Measurements from ENCODE around the gene UBE4B. TPM values are rescaled to one million over a fixed set of nuclear protein-coding genes. Genes with fewer than 3 reads are reported as not detected.

The UBE4B gene
- total RNA-seq, 1 experiment from 2014 or later: 54.7 TPM

GRCh38 chr1:10068605-10069294 lies 36.0 kb downstream of the UBE4B start:
- no peak overlapping the region for H3K27ac ChIP-seq (ENCODE audit: low read length)
- POLR2A ChIA-PET: no interaction called here
- no peaks in the 10 kb centered on the region for H3K9me3 ChIP-seq (ENCODE audit: control insufficient read depth, insufficient read depth, low read depth, low read length)
- TF ChIP-seq POLR2AphosphoS5 (IDR thresholded peaks at IDR 0.05; ENCODE audit: low read depth, low read length) (no peak), REST (IDR thresholded peaks at IDR 0.05; ENCODE audit: insufficient read depth in 1 of 2, low read depth in 2 of 2, low read length in 1 of 2) (no peak), TCF7L2 (IDR thresholded peaks at IDR 0.05; ENCODE audit: low read depth, low read length) (no peak), SIN3A (IDR thresholded peaks at IDR 0.05; ENCODE audit: borderline replicate concordance, insufficient read depth, low read depth, low read length) (no peak), CTCF (IDR thresholded peaks at IDR 0.05) (no peak)
- H3K27me3 ChIP-seq (ENCODE audit: control insufficient read depth, insufficient read depth, low read length): no peaks in the 10 kb centered on the region
- no peak for DNase-seq (ENCODE audit: low read depth, low spot score)
- H3K4me1 ChIP-seq (ENCODE audit: control insufficient read depth, insufficient read depth, low read length): peaks cover 8% of the 10 kb centered on the region; the same call in 1 of the 2 replicates
- no TSS peak for BruUV-seq (replicated peaks)
- no peaks in the 10 kb centered on the region for H3K36me3 ChIP-seq (ENCODE audit: control insufficient read depth, insufficient read depth, low read length)
- ATAC-seq: no peak
- in situ Hi-C loops (cut with HindIII; ENCODE audit: low pct_unique_long_range_greater_than_20kb, low sequenced_read_pairs) (no loop called here), intact Hi-C loops (cut with micrococcal nuclease; ENCODE audit: unreplicated experiment) (no loop called here)
- no peak overlapping the region for H3K4me3 ChIP-seq (ENCODE audit: low read depth in 2 of 2, low read length in 2 of 2)
- CTCF ChIA-PET: no interaction called here

GRCh38 chr1:10070206-10070605 lies 37.4 kb downstream of the UBE4B start:
- in situ Hi-C loops (cut with HindIII; ENCODE audit: low pct_unique_long_range_greater_than_20kb, low sequenced_read_pairs): no loop called here
- intact Hi-C loops (cut with micrococcal nuclease; ENCODE audit: unreplicated experiment): no loop called here
- Histone ChIP-seq H3K9me3 (ENCODE audit: control insufficient read depth, insufficient read depth, low read depth, low read length) (no peaks in the 10 kb centered on the region), H3K27me3 (ENCODE audit: control insufficient read depth, insufficient read depth, low read length) (no peaks in the 10 kb centered on the region), H3K36me3 (ENCODE audit: control insufficient read depth, insufficient read depth, low read length) (no peaks in the 10 kb centered on the region), H3K27ac (ENCODE audit: low read length) (no peak overlapping the region), H3K4me3 (ENCODE audit: low read depth in 2 of 2, low read length in 2 of 2) (no peak overlapping the region), H3K4me1 (ENCODE audit: control insufficient read depth, insufficient read depth, low read length) (peaks cover 4% of the 10 kb centered on the region; the same call in 1 of the 2 replicates)
- no TSS peak for BruUV-seq (replicated peaks)
- DNase-seq (ENCODE audit: low read depth, low spot score) (no peak), ATAC-seq (no peak)
- TF ChIP-seq SIN3A (IDR thresholded peaks at IDR 0.05; ENCODE audit: borderline replicate concordance, insufficient read depth, low read depth, low read length): no peak
- no peak for TF ChIP-seq CTCF (IDR thresholded peaks at IDR 0.05)
- no peak for TF ChIP-seq REST (IDR thresholded peaks at IDR 0.05; ENCODE audit: insufficient read depth in 1 of 2, low read depth in 2 of 2, low read length in 1 of 2)
- TF ChIP-seq POLR2AphosphoS5 (IDR thresholded peaks at IDR 0.05; ENCODE audit: low read depth, low read length): no peak
- TF ChIP-seq TCF7L2 (IDR thresholded peaks at IDR 0.05; ENCODE audit: low read depth, low read length): no peak
- CTCF ChIA-PET: no interaction called here
- POLR2A ChIA-PET: no interaction called here
